ENCODE data around the gene AGXT2.
"Not testable (repeated sequence)": the region's sequence is repeated elsewhere in the genome, so short reads cannot be mapped to it uniquely, and the experiment has no call there.

The AGXT2 gene

DNA sequence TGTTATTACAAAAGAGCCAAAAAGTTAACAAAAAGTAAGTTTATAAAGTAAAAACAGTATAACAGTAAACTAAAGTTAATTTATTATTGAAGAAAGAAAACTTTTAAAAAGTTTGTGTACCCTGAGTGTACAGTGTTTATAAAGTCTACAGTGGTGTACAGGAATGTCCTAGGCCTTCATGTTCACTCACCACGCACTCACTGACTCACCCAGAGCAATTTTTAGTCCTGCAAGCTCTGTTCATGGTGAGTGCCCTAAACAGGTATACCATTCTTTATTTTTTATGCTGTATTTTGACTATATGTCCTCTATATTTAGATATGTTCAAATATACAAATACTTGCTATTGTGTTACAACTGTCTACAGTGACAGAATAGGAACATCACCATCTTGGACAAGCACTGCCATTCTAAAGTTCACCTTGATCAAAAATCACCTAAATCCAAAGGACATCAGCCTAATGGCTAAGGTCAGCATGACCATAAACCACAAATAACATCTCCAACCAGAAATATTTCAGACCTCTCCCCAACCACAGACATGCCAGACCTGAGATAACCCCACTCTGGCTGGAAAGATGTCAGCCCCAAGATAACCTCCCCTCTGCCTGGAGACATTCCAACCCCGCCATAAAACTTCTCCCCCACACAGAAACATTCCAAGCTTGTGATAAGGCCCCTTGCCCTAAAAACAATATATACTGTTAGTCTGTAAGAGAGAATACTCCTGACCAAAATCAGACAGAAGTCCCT, 56.1 kb downstream of the AGXT2 start:
- Histone ChIP-seq H3K27ac (no peak overlapping the region), H3K4me2 (no peak overlapping the region), H4K20me1 (no peaks in the 10 kb centered on the region), H3K9me3 (replicated peaks in 1 of 11) (peaks cover 8 to 16% (median 11%) of the 10 kb centered on the region in 11 experiments), H3K36me3 (no peaks in the 10 kb centered on the region), H3K4me1 (peaks cover 0 to 20% (median 14%) of the 10 kb centered on the region in 10 experiments; a peak in 14 of 20 replicates), H3K27me3 (no peaks in the 10 kb centered on the region), H3K4me3 (no peak overlapping the region), H3K9ac (no peak overlapping the region)
- no peak for TF ChIP-seq Cebpa-rat (IDR thresholded peaks at IDR 0.05)

DNA sequence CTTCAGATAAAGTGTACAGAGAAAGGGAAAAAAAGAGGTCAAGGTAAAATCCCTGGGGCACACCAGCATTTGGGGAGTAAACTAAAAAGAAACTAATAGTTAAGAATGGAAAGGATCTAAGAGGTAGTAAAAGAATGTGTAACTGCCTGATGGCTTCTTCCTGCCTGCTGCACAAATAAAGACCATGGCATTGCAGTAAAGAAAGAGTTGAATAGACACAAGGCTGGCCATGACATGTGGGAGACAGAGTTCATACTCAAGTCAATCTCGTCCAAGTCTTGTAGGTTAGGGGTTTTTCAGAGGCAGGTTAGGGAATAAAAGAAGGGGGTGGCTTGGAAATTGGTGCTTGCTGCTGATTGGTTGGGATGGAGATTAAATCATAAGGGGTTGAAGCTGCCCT, 60.8 kb downstream of the AGXT2 start:
- H3K4me3 ChIP-seq: no peak overlapping the region
- TF ChIP-seq Cebpa-rat (IDR thresholded peaks at IDR 0.05): no peak
- no peak overlapping the region for H3K9ac ChIP-seq

DNA sequence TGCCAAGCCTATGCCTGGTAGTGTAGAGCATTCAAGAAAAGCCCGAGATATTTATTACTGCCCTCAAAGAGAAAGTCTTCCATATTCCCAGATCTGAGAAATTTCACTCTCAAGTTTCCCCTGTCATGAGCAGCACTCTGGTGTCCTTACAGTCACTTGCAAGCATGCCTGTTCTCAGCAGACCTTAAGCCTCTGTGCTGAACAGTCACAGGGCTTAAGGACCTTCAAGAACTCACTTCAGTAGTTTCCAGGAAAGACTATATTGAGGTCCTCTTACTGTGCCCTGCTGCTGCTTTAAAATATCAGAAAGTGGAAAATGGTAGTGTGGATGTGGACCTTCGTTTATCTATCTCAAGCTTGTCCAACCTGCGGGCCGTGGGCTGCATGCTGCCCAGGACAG, 64.9 kb downstream of the AGXT2 start:
- no peaks in the 10 kb centered on the region for H3K36me3 ChIP-seq
- H3K4me2 ChIP-seq: no peak overlapping the region
- H3K4me1 ChIP-seq: 0 out of 20 replicates have a peak, but pooled peaks cover 0 to under 1% (median 0%) of the 10 kb centered on the region in 10 experiments
- H4K20me1 ChIP-seq: no peaks in the 10 kb centered on the region
- peaks cover 44 to 59% (median 55%) of the 10 kb centered on the region in 11 experiments for H3K9me3 ChIP-seq (replicated peaks in 1 of 11)
- H3K27me3 ChIP-seq: no peaks in the 10 kb centered on the region
- no peak overlapping the region for H3K4me3 ChIP-seq
- no peak for TF ChIP-seq Cebpa-rat (IDR thresholded peaks at IDR 0.05)
- no peak overlapping the region for H3K27ac ChIP-seq
- no peak overlapping the region for H3K9ac ChIP-seq

More for the DNA sequence above, 60.8 kb downstream of the AGXT2 start:
- Histone ChIP-seq H3K27ac (no peak overlapping the region), H3K27me3 (no peaks in the 10 kb centered on the region), H4K20me1 (no peaks in the 10 kb centered on the region), H3K4me2 (no peak overlapping the region), H3K4me1 (peaks cover 0 to 20% (median 14%) of the 10 kb centered on the region in 10 experiments; a peak in 14 of 20 replicates), H3K36me3 (no peaks in the 10 kb centered on the region), H3K9me3 (replicated peaks in 1 of 11) (peaks cover 33 to 52% (median 43%) of the 10 kb centered on the region in 11 experiments)

- H3K36me3 ChIP-seq: no peaks in the 10 kb centered on the region
- peaks cover 13 to 23% (median 21%) of the 10 kb centered on the region in 11 experiments for H3K9me3 ChIP-seq (replicated peaks in 1 of 11)
- H3K4me1 ChIP-seq: no peaks in the 10 kb centered on the region
- no peak for TF ChIP-seq Cebpa-rat (IDR thresholded peaks at IDR 0.05)
- H3K4me3 ChIP-seq: no peak overlapping the region
- no peaks in the 10 kb centered on the region for H4K20me1 ChIP-seq
- no peak overlapping the region for H3K4me2 ChIP-seq
- H3K9ac ChIP-seq: no peak overlapping the region
- H3K27ac ChIP-seq: no peak overlapping the region
- no peaks in the 10 kb centered on the region for H3K27me3 ChIP-seq
Measured at GRCh38 chr5:34978681-34979080, 69.1 kb downstream of the AGXT2 start.

DNA sequence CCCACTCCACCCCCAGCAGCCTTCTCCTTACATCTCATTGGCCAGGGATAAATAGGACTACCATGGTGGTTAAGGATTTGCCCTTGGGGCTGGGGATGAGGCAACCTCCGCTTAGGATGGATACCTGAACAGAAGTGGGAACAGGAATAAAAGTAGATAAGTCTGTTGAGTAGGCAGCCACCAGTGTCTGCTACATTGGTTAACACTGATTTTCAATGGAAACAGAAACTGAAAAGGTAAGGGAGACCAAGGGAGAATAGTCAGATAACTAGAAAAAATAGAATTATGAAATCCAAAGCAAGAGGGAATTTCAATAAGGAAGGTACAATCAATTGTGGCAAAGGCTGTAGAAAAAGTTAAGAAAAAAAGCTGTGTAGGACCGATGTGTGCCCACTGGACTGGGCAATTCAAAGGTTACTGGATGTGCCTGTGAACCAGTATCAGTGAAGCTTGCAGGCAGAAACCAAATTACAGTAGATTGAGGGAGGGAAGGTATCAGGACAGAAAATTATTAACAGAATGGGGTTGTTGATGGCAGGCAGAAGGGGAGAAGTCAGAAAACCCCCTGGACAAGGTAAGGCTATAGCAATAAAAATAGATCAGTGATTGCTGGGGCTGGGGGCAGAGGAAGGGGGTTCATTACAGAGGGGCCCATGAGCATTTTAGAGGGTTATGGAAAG, 69.7 kb downstream of the AGXT2 start:
- Histone ChIP-seq H3K27me3 (no peaks in the 10 kb centered on the region), H3K9ac (no peak overlapping the region), H3K4me2 (no peak overlapping the region), H3K9me3 (replicated peaks in 1 of 11) (peaks cover 13 to 23% (median 21%) of the 10 kb centered on the region in 11 experiments), H3K4me1 (no peaks in the 10 kb centered on the region), H3K36me3 (no peaks in the 10 kb centered on the region), H4K20me1 (no peaks in the 10 kb centered on the region), H3K4me3 (no peak overlapping the region), H3K27ac (no peak overlapping the region)
- TF ChIP-seq Cebpa-rat (IDR thresholded peaks at IDR 0.05): no peak

GRCh38 chr5:34976347-34976746, 71.4 kb downstream of the AGXT2 start:
- no peak for TF ChIP-seq Cebpa-rat (IDR thresholded peaks at IDR 0.05)
- no peak overlapping the region for H3K4me2 ChIP-seq
- H3K27ac ChIP-seq: no peak overlapping the region
- H3K4me1 ChIP-seq: no peaks in the 10 kb centered on the region
- no peaks in the 10 kb centered on the region for H4K20me1 ChIP-seq
- H3K36me3 ChIP-seq: no peaks in the 10 kb centered on the region
- no peak overlapping the region for H3K9ac ChIP-seq
- no peaks in the 10 kb centered on the region for H3K27me3 ChIP-seq
- peaks cover 4 to 8% (median 6%) of the 10 kb centered on the region in 11 experiments; a peak in 20 of 22 replicates for H3K9me3 ChIP-seq (replicated peaks in 1 of 11)
- no peak overlapping the region for H3K4me3 ChIP-seq

DNA sequence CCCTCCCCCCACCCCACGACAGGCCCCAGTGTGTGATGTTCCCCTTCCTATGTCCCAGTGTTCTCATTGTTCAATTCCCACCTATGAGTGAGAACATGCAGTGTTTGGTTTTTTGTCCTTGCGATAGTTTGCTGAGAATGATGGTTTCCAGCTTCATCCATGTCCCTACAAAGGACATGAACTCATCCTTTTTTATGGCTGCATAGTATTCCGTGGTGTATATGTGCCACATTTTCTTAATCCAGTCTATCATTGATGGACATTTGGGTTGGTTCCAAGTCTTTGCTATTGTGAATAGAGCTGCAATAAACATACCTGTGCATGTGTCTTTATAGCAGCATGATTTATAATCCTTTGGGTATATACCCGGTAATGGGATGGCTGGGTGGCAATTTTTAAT, 76.1 kb downstream of the AGXT2 start:
- peaks cover 0 to 12% (median 0%) of the 10 kb centered on the region in 11 experiments; a peak in 4 of 22 replicates for H3K36me3 ChIP-seq
- not testable (repeated sequence) for H3K4me3 ChIP-seq; H3K27me3 ChIP-seq; H3K27ac ChIP-seq; H3K9me3 ChIP-seq (replicated peaks in 1 of 11); H3K9ac ChIP-seq; H4K20me1 ChIP-seq; H3K4me1 ChIP-seq; H3K4me2 ChIP-seq

DNA sequence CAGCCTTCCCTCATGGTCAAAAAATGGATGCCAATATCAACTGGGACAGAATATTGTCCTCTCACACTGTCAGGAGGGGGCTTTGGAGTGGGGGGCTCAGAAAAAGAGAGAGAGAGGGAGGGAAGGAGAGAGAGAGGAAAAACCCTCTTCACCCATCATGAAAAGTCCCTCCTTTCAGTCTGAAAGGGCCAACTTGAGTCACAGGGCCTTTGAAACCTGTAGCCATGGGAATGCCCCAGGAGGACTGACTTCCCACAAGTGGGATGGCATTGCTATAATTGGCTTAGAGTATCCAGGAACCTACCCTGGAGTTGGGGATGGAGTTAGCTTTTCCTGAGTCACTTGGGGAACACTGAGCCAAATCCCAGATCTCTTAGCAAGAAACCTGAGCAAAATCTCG, 77.2 kb downstream of the AGXT2 start:
- H4K20me1 ChIP-seq: no peaks in the 10 kb centered on the region
- no peak overlapping the region for H3K27ac ChIP-seq
- no peaks in the 10 kb centered on the region for H3K4me1 ChIP-seq
- H3K36me3 ChIP-seq: peaks cover 0 to 18% (median 8%) of the 10 kb centered on the region in 11 experiments; a peak in 13 of 22 replicates
- H3K4me2 ChIP-seq: no peak overlapping the region
- no peaks in the 10 kb centered on the region for H3K27me3 ChIP-seq
- H3K9me3 ChIP-seq (replicated peaks in 1 of 11): peaks cover 6 to 15% (median 7%) of the 10 kb centered on the region in 11 experiments
- no peak for TF ChIP-seq Cebpa-rat (IDR thresholded peaks at IDR 0.05)
- no peak overlapping the region for H3K4me3 ChIP-seq
- H3K9ac ChIP-seq: no peak overlapping the region

DNA sequence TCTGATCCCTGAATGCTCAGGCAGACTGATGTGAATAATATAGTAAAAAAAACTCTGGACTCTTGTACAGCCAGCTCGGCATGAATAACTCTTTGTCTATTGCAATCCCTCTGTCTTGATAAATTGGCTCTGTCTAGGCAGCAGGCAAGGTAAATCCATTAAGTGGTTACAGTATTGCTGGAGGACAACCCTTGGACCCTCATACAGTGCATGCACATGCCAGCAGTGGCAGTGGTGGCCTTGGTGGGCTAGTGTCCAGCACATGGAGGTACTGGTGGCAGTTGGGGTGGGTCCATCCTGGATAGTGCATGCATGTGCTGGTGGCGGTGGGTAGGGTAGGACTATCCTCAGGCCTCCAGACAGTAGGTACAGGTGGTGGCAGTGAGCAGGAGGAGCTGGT, 79.5 kb downstream of the AGXT2 start:
- H3K9ac ChIP-seq: no peak overlapping the region
- no peaks in the 10 kb centered on the region for H3K4me1 ChIP-seq
- H3K27me3 ChIP-seq: no peaks in the 10 kb centered on the region
- no peak overlapping the region for H3K4me3 ChIP-seq
- no peak overlapping the region for H3K27ac ChIP-seq
- peaks cover 0 to 26% (median 13%) of the 10 kb centered on the region in 11 experiments; a peak in 14 of 22 replicates for H3K36me3 ChIP-seq
- H3K9me3 ChIP-seq (replicated peaks in 1 of 11): peaks cover 15 to 25% (median 16%) of the 10 kb centered on the region in 11 experiments
- no peaks in the 10 kb centered on the region for H4K20me1 ChIP-seq
- no peak overlapping the region for H3K4me2 ChIP-seq
- no peak for TF ChIP-seq Cebpa-rat (IDR thresholded peaks at IDR 0.05)

All from BLaER1 treated with 17β-estradiol and CSF1 and Interleukin-3, amounts not matched to agents 10 nM and 100 nM (cell line).